RWPE2 (cell line): ENCODE data around the gene MACROD2.
A peak's percentile ranks its signal among the peaks of the same experiment; 100 is the strongest.

Experiments
- ATAC-seq: fragments of 200-7000 bp; cut with Tn5 transposase; 3 replicates; pipeline ENCODE4 v1.9.1; 2021; ENCODE audit warnings: low read depth
- DNase-seq: peaks from one replicate; pipeline ENCODE4 v3.0.0-alpha.2; 2020; ENCODE audit warnings: low spot score
- H3K27ac ChIP-seq: fragments of 450-650 bp; 2 replicates; pipeline ENCODE4 v1.5.1; 2017; ENCODE audit warnings: mild to moderate bottlenecking; ENCODE audit not compliant: poor library complexity, severe bottlenecking
- H3K27me3 ChIP-seq: fragments of 250-450 bp; sonication (Bioruptor Pico); 2 replicates; pipeline ENCODE4 v1.5.1; 2021; ENCODE audit warnings: mild to moderate bottlenecking, moderate library complexity; ENCODE audit not compliant: insufficient read depth, poor library complexity, severe bottlenecking
- H3K36me3 ChIP-seq: fragments of 250-450 bp; sonication (Bioruptor Pico); 2 replicates; pipeline ENCODE4 v1.5.1; 2020; ENCODE audit warnings: low read depth, mild to moderate bottlenecking, moderate library complexity
- H3K4me1 ChIP-seq: fragments of 250-450 bp; sonication (Bioruptor Pico); 2 replicates; pipeline ENCODE4 v1.5.1; 2021; ENCODE audit warnings: mild to moderate bottlenecking, moderate library complexity; ENCODE audit not compliant: insufficient read depth, poor library complexity, severe bottlenecking
- H3K4me3 ChIP-seq: fragments of 250-450 bp; sonication (Bioruptor Pico); 2 replicates; pipeline ENCODE4 v1.5.1; 2021; ENCODE audit warnings: mild to moderate bottlenecking, moderate library complexity; ENCODE audit not compliant: severe bottlenecking
- H3K9me3 ChIP-seq: fragments of 250-450 bp; sonication (Bioruptor Pico); 2 replicates; pipeline ENCODE4 v1.5.1; 2021; ENCODE audit warnings: mild to moderate bottlenecking, moderate library complexity; ENCODE audit not compliant: severe bottlenecking
- TF ChIP-seq, protein P1 (sequence below): fragments of 450-650 bp; IDR thresholded peaks from one replicate; pipeline ENCODE4 v1.5.1; 2017; ENCODE audit warnings: mild to moderate bottlenecking, moderate library complexity; ENCODE audit not compliant: poor library complexity, severe bottlenecking

Gene MACROD2

DNA sequence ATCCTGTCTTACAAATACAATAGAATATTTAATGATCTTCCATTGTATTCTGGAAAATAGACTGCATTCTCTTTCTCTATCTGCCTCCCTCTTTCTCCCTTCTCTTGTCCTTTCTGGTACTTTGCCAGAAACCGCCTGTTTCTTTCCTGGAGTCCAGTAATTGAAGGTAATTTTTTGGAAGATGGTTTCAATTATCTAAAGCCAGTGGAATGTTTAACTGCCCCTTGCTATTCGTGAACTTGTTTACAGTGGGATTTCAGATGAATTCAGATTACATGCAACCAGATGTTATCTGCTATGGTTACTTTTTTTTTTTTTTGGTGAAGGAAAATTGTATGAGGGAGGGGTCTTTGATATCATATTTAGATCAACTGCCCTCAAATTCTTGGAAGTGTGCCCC lies 997.6 kb downstream of the MACROD2 start:
- Histone ChIP-seq H3K27ac (peak overlapping the region; percentile 72), H3K27me3 (no peaks in the 10 kb centered on the region), H3K4me3 (no peak overlapping the region), H3K9me3 (no peaks in the 10 kb centered on the region), H3K4me1 (peaks cover 28% of the 10 kb centered on the region), H3K36me3 (no peaks in the 10 kb centered on the region)
- TF ChIP-seq, protein P1, sequence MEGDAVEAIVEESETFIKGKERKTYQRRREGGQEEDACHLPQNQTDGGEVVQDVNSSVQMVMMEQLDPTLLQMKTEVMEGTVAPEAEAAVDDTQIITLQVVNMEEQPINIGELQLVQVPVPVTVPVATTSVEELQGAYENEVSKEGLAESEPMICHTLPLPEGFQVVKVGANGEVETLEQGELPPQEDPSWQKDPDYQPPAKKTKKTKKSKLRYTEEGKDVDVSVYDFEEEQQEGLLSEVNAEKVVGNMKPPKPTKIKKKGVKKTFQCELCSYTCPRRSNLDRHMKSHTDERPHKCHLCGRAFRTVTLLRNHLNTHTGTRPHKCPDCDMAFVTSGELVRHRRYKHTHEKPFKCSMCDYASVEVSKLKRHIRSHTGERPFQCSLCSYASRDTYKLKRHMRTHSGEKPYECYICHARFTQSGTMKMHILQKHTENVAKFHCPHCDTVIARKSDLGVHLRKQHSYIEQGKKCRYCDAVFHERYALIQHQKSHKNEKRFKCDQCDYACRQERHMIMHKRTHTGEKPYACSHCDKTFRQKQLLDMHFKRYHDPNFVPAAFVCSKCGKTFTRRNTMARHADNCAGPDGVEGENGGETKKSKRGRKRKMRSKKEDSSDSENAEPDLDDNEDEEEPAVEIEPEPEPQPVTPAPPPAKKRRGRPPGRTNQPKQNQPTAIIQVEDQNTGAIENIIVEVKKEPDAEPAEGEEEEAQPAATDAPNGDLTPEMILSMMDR: no peak
- DNase-seq (no peak), ATAC-seq (no peak)

DNA sequence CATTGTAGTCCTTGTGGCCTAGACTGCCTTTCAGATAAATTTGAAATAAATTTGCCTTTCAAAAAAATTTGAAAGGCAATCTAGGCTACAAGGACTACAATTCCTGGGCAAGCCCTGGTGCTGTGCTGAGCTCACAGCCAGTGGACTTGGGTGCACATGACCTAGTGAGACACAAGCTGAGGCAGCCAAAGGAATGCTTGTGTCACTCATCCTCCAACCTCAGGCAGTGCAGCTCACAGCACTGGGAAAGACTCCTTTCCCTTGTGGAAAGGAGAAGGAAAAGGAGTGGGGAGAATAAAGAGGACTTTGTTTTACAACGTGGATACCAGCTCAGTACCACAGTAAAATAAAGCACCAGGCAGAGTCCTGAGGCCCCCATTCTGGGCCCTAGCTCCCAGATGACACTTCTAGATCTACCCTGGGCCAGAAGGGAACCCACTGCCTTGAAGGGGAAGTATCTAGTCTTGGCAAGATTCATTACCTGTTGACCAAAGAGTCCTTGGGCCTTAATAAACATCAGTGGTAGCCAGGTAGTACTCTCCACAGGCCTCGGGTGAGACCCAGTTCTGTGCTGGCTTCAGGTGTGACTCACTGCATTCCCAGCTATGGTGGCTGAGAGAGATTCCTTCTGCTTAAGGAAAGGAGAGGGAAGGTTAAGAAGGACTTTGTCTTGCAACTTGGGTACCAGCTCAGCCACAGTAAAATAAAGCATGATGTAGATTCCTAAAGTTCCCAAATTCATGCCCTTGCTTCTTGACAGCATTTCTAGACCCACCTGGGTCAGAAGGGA lies 1001.8 kb downstream of the MACROD2 start:
- DNase-seq: no peak
- ATAC-seq: no peak; the same call in 2 of the 3 replicates
- no peaks in the 10 kb centered on the region for H3K27me3 ChIP-seq
- peak overlapping the region; percentile 39 for H3K27ac ChIP-seq
- H3K4me3 ChIP-seq: no peak overlapping the region
- H3K36me3 ChIP-seq: no peaks in the 10 kb centered on the region
- H3K9me3 ChIP-seq: no peaks in the 10 kb centered on the region
- TF ChIP-seq, protein P1: no peak
- peaks cover 15% of the 10 kb centered on the region for H3K4me1 ChIP-seq

DNA sequence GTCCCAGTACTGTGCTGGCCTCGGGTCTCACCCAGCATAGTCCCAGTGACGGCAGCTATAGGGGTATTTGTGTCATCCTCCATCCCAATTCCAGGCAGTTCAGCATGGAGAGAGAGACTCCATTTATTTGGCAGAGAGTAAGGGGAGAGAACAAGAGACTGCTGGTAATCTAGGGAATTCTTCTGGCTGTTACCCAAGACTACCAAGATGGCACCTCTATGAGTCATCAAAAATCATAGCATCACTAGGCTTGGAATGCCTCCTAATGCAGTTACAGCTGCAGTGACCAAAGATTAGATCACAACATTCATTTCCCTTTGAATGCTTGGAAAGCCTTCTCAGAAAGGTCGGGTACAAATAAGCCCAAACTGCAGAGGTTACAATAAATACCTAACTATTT lies 1002.5 kb downstream of the MACROD2 start:
- peak overlapping the region; percentile 39 for H3K27ac ChIP-seq
- no peaks in the 10 kb centered on the region for H3K27me3 ChIP-seq
- peak; percentile 87 for ATAC-seq
- peaks cover 8% of the 10 kb centered on the region for H3K4me1 ChIP-seq
- H3K4me3 ChIP-seq: no peak overlapping the region
- TF ChIP-seq, protein P1: no peak
- no peaks in the 10 kb centered on the region for H3K9me3 ChIP-seq
- DNase-seq: no peak
- no peaks in the 10 kb centered on the region for H3K36me3 ChIP-seq

DNA sequence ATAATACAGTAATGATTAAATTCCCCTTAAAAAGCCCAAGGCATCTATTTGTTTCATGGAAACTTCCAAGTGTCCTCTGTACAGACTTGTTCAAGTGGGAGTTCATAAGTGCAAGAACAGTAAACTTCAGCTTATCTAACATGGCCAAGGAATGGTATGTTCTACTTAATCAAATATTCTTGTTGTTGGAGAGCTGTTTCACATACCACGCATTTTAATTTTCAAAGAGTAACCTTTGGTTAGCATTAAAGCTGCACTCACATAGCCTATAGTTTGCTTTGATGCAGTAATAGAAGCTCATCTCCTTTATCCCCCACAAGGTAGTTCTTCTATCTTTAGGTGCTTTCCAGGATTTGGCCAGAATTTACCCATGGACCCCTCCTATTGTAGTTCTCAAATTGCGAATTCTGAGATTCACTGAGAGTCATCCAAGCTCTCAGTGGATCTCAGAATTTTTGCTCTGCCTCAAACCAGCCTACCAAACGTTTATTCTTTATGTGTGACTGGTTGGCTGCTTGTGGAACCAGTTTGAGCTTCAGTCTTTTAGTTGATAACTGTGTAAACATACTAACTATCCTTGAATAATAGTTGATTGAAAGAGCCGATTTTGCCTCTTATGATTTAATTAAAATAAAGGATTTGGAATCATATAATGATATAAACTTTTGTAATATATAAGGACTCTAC lies 1010.1 kb downstream of the MACROD2 start:
- peak; percentile 25 for ATAC-seq
- no peak for DNase-seq
- TF ChIP-seq, protein P1: no peak
- H3K4me3 ChIP-seq: no peak overlapping the region
- no peaks in the 10 kb centered on the region for H3K36me3 ChIP-seq
- no peaks in the 10 kb centered on the region for H3K27me3 ChIP-seq
- no peaks in the 10 kb centered on the region for H3K9me3 ChIP-seq
- H3K27ac ChIP-seq: peak overlapping the region; percentile 11
- H3K4me1 ChIP-seq: peaks cover 12% of the 10 kb centered on the region

DNA sequence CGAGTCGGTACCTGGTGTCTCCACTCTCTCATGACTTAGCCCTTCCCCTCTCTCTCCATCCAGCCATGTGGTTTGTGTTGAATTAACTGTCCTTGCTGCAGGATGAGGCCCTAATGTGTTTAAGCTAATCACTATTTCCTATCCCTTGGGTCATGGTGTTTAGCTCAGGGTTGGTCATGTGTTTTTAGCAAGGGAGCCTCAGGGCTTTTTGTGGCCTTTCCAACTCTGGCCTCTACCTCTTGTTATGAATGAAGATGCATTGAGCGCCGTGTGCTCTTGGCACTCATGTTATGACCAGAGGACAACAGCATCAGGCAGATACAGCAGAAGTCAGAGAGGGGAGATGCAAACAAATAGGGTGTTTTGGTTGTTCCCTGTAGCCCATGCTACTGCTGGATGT lies 1016.3 kb downstream of the MACROD2 start:
- no peak for DNase-seq

More for the DNA sequence above, 1016.3 kb downstream of the MACROD2 start:
- no peaks in the 10 kb centered on the region for H3K4me1 ChIP-seq
- H3K4me3 ChIP-seq: no peak overlapping the region
- no peak for ATAC-seq
- no peaks in the 10 kb centered on the region for H3K27me3 ChIP-seq
- TF ChIP-seq, protein P1: no peak
- H3K36me3 ChIP-seq: no peaks in the 10 kb centered on the region
- no peak overlapping the region for H3K27ac ChIP-seq
- no peaks in the 10 kb centered on the region for H3K9me3 ChIP-seq
